ENCODE results near the gene SRPX.

DNA sequence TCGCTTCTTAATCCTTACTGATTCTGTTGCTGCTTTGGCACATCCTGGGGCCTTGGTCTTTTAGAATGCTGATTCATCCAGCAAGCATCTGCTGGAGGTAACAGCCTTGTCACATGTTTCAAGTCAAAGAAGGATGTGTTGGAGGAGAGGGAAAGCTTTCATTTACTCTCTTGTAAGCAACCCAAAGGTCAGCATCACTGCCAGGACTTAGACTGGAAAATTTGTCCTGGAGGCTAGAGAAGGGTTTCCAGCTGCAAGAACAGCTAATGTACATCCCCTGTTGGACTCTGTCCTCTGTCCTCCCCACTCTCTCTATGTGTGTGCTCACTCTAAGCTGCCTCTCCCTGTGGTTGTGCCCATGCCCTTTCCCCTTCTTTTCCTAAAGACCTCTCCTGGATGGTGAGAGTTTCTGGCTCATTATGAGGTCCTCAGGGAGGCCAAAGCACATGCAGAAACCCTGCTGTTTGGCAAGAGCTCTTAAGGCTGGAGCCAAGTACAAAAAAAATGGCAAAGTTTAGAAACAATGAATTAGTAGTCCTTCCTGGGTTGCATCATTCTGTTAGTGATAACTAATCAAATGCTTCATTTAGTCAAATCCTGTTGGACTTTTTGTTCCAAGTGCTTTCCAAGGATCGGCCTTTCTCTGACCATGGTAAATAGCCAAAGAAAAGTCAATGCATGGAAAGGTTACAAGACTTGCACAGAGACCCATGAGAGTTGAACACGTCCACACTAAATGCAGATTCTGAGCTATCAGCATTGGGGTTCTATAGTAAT, 13.4 kb upstream of the SRPX start:
- TF ChIP-seq SP1 (IDR thresholded peaks at IDR 0.05) (no peak), HDGF (IDR thresholded peaks at IDR 0.05; ENCODE audit: borderline replicate concordance) (no peak), FOXK2 (IDR thresholded peaks at IDR 0.05) (no peak), FOXM1 (IDR thresholded peaks at IDR 0.05; ENCODE audit: borderline replicate concordance) (no peak), LEF1 (IDR thresholded peaks at IDR 0.05; ENCODE audit: borderline replicate concordance) (no peak)

Data from HEK293T (cell line).